Body of pancreas (tissue), 4 donors: ENCODE measurements around the gene ATP6V1F.

ENCODE experiments used
- POLR2A ChIP-seq, 3 donors: fragments of 450-650 bp; IDR thresholded peaks; one replicate each; pipeline ENCODE4 v1.6.1; 2016; ENCODE audit warnings: antibody characterized with exemption in 3 of 3, mild to moderate bottlenecking in 2 of 3
- TF ChIP-seq, protein P1 (sequence below), 7 experiments: fragments of 450-650 bp in 4 of 7; fragments of 200-600 bp in 3 of 7; sonication (generic) in 3 of 7; IDR thresholded peaks; one replicate each; pipeline ENCODE4 v1.5.1; 2016 to 2019; ENCODE audit warnings: antibody characterized with exemption in 7 of 7

DNA sequence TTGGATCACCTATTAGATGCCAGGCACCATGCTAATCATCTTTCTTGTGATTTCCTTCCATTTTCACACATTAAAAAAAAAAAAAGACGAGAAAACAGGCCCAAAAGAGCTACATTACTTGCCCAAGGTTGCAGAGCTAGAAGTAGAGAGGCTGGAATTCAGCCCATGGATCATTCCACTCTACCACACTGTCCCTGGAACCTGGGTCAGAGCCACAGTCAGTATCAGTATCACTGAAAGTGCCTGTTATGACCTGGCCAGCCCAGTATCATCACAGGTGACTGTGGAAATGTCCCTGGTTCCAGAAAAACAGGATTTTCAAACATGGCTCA lies 35.8 kb upstream of the ATP6V1F start:
- TF ChIP-seq, protein P1, sequence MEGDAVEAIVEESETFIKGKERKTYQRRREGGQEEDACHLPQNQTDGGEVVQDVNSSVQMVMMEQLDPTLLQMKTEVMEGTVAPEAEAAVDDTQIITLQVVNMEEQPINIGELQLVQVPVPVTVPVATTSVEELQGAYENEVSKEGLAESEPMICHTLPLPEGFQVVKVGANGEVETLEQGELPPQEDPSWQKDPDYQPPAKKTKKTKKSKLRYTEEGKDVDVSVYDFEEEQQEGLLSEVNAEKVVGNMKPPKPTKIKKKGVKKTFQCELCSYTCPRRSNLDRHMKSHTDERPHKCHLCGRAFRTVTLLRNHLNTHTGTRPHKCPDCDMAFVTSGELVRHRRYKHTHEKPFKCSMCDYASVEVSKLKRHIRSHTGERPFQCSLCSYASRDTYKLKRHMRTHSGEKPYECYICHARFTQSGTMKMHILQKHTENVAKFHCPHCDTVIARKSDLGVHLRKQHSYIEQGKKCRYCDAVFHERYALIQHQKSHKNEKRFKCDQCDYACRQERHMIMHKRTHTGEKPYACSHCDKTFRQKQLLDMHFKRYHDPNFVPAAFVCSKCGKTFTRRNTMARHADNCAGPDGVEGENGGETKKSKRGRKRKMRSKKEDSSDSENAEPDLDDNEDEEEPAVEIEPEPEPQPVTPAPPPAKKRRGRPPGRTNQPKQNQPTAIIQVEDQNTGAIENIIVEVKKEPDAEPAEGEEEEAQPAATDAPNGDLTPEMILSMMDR (IDR thresholded peaks at IDR 0.05): no peak
- TF ChIP-seq POLR2A (IDR thresholded peaks at IDR 0.05): no peak
